Measurements from ENCODE around the gene RNF175. TPM values are rescaled to one million over a fixed set of nuclear protein-coding genes. Genes with fewer than 3 reads are reported as not detected.
A peak's percentile ranks its signal among the peaks of the same experiment; 100 is the strongest.

Gene RNF175
- total RNA-seq, 1 experiment from 2014 or later = 5.4 TPM

DNA sequence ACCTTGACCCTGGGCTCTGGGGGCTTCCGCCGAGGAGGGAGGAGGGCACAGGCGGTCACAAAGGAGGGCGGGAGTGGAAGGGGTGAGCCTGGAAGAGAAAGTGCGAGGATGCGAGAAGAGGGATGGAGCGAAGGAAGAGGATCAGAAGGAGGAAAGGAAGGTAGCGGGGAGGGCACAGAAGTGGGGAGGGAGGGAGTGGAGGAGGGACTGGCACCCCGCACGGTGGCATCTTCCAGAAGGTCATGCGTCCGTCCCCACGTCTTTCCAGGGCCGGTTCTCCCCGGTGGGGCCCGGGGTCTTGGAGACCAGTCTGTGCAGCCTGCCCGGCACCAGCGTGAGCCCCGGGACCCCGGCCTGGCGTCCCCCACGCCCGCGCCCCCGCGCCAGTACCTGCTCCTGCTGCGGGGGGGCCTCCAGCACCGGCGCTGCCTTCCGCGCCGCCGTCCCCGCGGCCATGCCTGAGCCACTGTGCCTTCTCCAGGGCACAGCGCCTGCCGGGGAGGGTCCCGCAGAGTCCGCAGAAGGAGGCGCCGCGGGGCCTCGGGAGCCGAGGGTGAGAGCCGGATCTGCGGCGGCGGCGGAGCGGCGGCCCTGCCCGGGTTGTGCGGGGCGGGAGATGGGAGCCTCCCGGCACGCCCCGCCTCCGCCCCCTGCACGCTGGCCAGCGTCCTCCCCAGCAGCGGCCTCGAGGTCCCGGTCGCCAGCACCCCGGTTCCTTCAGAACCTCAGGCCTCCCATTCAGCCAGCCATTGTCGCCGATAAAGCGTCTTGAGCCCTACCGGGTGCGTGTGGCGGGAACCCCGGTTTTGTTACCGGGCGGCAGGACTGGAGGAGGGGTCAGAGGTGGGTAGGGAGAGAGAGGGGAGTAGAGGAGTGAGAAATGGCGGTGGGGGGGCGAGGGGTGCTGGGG, at the start of gene RNF175 (continued):
- TF ChIP-seq, protein P1, sequence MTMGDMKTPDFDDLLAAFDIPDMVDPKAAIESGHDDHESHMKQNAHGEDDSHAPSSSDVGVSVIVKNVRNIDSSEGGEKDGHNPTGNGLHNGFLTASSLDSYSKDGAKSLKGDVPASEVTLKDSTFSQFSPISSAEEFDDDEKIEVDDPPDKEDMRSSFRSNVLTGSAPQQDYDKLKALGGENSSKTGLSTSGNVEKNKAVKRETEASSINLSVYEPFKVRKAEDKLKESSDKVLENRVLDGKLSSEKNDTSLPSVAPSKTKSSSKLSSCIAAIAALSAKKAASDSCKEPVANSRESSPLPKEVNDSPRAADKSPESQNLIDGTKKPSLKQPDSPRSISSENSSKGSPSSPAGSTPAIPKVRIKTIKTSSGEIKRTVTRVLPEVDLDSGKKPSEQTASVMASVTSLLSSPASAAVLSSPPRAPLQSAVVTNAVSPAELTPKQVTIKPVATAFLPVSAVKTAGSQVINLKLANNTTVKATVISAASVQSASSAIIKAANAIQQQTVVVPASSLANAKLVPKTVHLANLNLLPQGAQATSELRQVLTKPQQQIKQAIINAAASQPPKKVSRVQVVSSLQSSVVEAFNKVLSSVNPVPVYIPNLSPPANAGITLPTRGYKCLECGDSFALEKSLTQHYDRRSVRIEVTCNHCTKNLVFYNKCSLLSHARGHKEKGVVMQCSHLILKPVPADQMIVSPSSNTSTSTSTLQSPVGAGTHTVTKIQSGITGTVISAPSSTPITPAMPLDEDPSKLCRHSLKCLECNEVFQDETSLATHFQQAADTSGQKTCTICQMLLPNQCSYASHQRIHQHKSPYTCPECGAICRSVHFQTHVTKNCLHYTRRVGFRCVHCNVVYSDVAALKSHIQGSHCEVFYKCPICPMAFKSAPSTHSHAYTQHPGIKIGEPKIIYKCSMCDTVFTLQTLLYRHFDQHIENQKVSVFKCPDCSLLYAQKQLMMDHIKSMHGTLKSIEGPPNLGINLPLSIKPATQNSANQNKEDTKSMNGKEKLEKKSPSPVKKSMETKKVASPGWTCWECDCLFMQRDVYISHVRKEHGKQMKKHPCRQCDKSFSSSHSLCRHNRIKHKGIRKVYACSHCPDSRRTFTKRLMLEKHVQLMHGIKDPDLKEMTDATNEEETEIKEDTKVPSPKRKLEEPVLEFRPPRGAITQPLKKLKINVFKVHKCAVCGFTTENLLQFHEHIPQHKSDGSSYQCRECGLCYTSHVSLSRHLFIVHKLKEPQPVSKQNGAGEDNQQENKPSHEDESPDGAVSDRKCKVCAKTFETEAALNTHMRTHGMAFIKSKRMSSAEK (CRISPR knock-in tag; IDR thresholded peaks at IDR 0.05; ENCODE audit: borderline replicate concordance) = no peak
- TF ChIP-seq, protein P2, sequence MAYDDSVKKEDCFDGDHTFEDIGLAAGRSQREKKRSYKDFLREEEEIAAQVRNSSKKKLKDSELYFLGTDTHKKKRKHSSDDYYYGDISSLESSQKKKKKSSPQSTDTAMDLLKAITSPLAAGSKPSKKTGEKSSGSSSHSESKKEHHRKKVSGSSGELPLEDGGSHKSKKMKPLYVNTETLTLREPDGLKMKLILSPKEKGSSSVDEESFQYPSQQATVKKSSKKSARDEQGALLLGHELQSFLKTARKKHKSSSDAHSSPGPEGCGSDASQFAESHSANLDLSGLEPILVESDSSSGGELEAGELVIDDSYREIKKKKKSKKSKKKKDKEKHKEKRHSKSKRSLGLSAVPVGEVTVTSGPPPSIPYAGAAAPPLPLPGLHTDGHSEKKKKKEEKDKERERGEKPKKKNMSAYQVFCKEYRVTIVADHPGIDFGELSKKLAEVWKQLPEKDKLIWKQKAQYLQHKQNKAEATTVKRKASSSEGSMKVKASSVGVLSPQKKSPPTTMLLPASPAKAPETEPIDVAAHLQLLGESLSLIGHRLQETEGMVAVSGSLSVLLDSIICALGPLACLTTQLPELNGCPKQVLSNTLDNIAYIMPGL (CRISPR knock-in tag; IDR thresholded peaks at IDR 0.05) = peak; percentile 94
- TF ChIP-seq, protein P3, sequence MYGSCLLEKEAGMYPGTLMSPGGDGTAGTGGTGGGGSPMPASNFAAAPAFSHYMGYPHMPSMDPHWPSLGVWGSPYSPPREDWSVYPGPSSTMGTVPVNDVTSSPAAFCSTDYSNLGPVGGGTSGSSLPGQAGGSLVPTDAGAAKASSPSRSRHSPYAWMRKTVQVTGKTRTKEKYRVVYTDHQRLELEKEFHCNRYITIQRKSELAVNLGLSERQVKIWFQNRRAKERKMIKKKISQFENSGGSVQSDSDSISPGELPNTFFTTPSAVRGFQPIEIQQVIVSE (CRISPR knock-in tag; IDR thresholded peaks at IDR 0.05; ENCODE audit: borderline replicate concordance) = no peak
- TF ChIP-seq, protein P4, sequence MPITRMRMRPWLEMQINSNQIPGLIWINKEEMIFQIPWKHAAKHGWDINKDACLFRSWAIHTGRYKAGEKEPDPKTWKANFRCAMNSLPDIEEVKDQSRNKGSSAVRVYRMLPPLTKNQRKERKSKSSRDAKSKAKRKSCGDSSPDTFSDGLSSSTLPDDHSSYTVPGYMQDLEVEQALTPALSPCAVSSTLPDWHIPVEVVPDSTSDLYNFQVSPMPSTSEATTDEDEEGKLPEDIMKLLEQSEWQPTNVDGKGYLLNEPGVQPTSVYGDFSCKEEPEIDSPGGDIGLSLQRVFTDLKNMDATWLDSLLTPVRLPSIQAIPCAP (CRISPR knock-in tag; IDR thresholded peaks at IDR 0.05) = peak; percentile 59
- TF ChIP-seq ZBTB21 (CRISPR knock-in tag; IDR thresholded peaks at IDR 0.05; ENCODE audit: borderline replicate concordance) = peak; percentile 71; the same call in 1 of the 2 replicates
- TF ChIP-seq, protein P5, sequence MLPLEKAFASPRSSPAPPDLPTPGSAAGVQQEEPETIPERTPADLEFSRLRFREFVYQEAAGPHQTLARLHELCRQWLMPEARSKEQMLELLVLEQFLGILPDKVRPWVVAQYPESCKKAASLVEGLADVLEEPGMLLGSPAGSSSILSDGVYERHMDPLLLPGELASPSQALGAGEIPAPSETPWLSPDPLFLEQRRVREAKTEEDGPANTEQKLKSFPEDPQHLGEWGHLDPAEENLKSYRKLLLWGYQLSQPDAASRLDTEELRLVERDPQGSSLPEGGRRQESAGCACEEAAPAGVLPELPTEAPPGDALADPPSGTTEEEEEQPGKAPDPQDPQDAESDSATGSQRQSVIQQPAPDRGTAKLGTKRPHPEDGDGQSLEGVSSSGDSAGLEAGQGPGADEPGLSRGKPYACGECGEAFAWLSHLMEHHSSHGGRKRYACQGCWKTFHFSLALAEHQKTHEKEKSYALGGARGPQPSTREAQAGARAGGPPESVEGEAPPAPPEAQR (CRISPR knock-in tag; IDR thresholded peaks at IDR 0.05) = no peak
- no peak for TF ChIP-seq NFATC4 (CRISPR knock-in tag; IDR thresholded peaks at IDR 0.05)
- TF ChIP-seq, protein P6, sequence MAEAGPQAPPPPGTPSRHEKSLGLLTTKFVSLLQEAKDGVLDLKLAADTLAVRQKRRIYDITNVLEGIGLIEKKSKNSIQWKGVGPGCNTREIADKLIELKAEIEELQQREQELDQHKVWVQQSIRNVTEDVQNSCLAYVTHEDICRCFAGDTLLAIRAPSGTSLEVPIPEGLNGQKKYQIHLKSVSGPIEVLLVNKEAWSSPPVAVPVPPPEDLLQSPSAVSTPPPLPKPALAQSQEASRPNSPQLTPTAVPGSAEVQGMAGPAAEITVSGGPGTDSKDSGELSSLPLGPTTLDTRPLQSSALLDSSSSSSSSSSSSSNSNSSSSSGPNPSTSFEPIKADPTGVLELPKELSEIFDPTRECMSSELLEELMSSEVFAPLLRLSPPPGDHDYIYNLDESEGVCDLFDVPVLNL (CRISPR knock-in tag; IDR thresholded peaks at IDR 0.05; ENCODE audit: borderline replicate concordance, low read depth) = no peak
- TF ChIP-seq ELF4 (CRISPR knock-in tag; IDR thresholded peaks at IDR 0.05; ENCODE audit: low read depth) = 0 out of 2 replicates have a peak, but pooled peaks have one; percentile 25
- TF ChIP-seq, protein P7, sequence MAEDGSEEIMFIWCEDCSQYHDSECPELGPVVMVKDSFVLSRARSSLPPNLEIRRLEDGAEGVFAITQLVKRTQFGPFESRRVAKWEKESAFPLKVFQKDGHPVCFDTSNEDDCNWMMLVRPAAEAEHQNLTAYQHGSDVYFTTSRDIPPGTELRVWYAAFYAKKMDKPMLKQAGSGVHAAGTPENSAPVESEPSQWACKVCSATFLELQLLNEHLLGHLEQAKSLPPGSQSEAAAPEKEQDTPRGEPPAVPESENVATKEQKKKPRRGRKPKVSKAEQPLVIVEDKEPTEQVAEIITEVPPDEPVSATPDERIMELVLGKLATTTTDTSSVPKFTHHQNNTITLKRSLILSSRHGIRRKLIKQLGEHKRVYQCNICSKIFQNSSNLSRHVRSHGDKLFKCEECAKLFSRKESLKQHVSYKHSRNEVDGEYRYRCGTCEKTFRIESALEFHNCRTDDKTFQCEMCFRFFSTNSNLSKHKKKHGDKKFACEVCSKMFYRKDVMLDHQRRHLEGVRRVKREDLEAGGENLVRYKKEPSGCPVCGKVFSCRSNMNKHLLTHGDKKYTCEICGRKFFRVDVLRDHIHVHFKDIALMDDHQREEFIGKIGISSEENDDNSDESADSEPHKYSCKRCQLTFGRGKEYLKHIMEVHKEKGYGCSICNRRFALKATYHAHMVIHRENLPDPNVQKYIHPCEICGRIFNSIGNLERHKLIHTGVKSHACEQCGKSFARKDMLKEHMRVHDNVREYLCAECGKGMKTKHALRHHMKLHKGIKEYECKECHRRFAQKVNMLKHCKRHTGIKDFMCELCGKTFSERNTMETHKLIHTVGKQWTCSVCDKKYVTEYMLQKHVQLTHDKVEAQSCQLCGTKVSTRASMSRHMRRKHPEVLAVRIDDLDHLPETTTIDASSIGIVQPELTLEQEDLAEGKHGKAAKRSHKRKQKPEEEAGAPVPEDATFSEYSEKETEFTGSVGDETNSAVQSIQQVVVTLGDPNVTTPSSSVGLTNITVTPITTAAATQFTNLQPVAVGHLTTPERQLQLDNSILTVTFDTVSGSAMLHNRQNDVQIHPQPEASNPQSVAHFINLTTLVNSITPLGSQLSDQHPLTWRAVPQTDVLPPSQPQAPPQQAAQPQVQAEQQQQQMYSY (CRISPR knock-in tag; IDR thresholded peaks at IDR 0.05) = no peak
- no peak for TF ChIP-seq MXD4 (CRISPR knock-in tag; IDR thresholded peaks at IDR 0.05; ENCODE audit: borderline replicate concordance)
- TF ChIP-seq TEAD1 (CRISPR knock-in tag; IDR thresholded peaks at IDR 0.05) = peak; percentile 80
- TF ChIP-seq, protein P8, sequence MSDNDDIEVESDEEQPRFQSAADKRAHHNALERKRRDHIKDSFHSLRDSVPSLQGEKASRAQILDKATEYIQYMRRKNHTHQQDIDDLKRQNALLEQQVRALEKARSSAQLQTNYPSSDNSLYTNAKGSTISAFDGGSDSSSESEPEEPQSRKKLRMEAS (CRISPR knock-in tag; IDR thresholded peaks at IDR 0.05) = peak; percentile 64
- TF ChIP-seq NFYB (CRISPR knock-in tag; conservative IDR thresholded peaks at IDR 0.05; ENCODE audit: low read depth) = no peak
- no peak for TF ChIP-seq CBFB (CRISPR knock-in tag; IDR thresholded peaks at IDR 0.05; ENCODE audit: low read depth)
- TF ChIP-seq GTF2I (CRISPR knock-in tag; conservative IDR thresholded peaks at IDR 0.05) = no peak
- TF ChIP-seq, protein P9, sequence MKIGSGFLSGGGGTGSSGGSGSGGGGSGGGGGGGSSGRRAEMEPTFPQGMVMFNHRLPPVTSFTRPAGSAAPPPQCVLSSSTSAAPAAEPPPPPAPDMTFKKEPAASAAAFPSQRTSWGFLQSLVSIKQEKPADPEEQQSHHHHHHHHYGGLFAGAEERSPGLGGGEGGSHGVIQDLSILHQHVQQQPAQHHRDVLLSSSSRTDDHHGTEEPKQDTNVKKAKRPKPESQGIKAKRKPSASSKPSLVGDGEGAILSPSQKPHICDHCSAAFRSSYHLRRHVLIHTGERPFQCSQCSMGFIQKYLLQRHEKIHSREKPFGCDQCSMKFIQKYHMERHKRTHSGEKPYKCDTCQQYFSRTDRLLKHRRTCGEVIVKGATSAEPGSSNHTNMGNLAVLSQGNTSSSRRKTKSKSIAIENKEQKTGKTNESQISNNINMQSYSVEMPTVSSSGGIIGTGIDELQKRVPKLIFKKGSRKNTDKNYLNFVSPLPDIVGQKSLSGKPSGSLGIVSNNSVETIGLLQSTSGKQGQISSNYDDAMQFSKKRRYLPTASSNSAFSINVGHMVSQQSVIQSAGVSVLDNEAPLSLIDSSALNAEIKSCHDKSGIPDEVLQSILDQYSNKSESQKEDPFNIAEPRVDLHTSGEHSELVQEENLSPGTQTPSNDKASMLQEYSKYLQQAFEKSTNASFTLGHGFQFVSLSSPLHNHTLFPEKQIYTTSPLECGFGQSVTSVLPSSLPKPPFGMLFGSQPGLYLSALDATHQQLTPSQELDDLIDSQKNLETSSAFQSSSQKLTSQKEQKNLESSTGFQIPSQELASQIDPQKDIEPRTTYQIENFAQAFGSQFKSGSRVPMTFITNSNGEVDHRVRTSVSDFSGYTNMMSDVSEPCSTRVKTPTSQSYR (CRISPR knock-in tag; IDR thresholded peaks at IDR 0.05) = no peak
- TF ChIP-seq, protein P10, sequence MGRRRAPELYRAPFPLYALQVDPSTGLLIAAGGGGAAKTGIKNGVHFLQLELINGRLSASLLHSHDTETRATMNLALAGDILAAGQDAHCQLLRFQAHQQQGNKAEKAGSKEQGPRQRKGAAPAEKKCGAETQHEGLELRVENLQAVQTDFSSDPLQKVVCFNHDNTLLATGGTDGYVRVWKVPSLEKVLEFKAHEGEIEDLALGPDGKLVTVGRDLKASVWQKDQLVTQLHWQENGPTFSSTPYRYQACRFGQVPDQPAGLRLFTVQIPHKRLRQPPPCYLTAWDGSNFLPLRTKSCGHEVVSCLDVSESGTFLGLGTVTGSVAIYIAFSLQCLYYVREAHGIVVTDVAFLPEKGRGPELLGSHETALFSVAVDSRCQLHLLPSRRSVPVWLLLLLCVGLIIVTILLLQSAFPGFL (CRISPR knock-in tag; IDR thresholded peaks at IDR 0.05; ENCODE audit: borderline replicate concordance) = no peak
